HG03060 (cell line): ENCODE data around the gene RAPGEF4.
"Not testable (repeated sequence)": the region's sequence is repeated elsewhere in the genome, so short reads cannot be mapped to it uniquely, and the experiment has no call there.

Experiments
- ATAC-seq: cut with Tn5 transposase; IDR thresholded peaks from one replicate; pipeline ENCODE4 v1.9.1; 2021; ENCODE audit warnings: low read depth, moderate number of reproducible peaks; ENCODE audit not compliant: unreplicated experiment

RAPGEF4 gene

GRCh38 chr2:172770887-172771286 is 35.2 kb downstream of the RAPGEF4 start:
- ATAC-seq: no peak

DNA sequence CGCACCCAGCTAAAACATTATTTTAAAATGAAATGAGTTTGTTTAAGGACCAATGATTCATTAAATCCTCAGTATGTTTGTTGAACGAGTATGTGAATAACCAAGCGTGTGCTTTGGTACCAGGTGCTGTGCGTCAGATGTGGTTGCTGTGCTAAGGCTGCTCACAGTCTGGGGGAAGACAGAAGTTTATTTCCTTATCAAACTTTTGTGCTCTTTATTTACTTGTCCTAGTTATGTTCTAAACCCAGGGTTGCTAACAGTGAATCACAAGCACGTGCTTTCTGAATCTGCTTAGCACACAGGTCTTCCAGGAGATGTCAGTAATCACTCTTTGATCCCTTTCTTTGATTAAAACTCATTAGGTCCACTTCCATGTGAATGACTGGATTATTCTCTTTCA is 37.0 kb downstream of the RAPGEF4 start:
- no peak for ATAC-seq

- ATAC-seq: no peak
Measured at GRCh38 chr2:172774302-172774701, 38.7 kb downstream of the RAPGEF4 start.

DNA sequence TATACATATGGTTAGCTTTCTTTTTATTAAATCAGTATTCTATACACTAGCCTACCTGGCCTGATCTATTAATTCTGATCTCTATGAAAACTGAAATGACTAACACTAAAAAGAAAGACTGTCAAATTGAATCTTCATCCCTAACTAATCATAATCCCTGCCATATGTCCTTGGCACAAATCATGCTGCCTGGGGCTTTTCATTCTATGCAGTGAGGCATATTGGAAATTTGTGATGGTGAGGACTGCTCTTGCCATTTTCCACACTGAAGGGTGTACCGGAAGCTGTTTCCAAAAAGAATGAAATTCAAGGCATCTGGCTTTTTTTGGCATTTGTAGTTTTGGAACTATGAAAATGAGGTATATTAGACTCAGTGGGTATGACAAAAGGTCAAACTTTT is 39.7 kb downstream of the RAPGEF4 start:
- ATAC-seq: no peak

- no peak for ATAC-seq
Measured at GRCh38 chr2:172777431-172777830, 41.8 kb downstream of the RAPGEF4 start.

- ATAC-seq: no peak
Measured at GRCh38 chr2:172782506-172783164, 47.0 kb downstream of the RAPGEF4 start.

- no peak for ATAC-seq
Measured at GRCh38 chr2:172783165-172783898, 47.7 kb downstream of the RAPGEF4 start.

- ATAC-seq: no peak
Measured at GRCh38 chr2:172788871-172789270, 53.2 kb downstream of the RAPGEF4 start.

- no peak for ATAC-seq
Measured at GRCh38 chr2:172790404-172790803, 54.8 kb downstream of the RAPGEF4 start.

GRCh38 chr2:172791953-172792352 is 56.3 kb downstream of the RAPGEF4 start:
- no peak for ATAC-seq

GRCh38 chr2:172792711-172793110 is 57.1 kb downstream of the RAPGEF4 start:
- ATAC-seq: no peak

GRCh38 chr2:172803308-172803707 is 67.7 kb downstream of the RAPGEF4 start:
- not testable (repeated sequence) for ATAC-seq

DNA sequence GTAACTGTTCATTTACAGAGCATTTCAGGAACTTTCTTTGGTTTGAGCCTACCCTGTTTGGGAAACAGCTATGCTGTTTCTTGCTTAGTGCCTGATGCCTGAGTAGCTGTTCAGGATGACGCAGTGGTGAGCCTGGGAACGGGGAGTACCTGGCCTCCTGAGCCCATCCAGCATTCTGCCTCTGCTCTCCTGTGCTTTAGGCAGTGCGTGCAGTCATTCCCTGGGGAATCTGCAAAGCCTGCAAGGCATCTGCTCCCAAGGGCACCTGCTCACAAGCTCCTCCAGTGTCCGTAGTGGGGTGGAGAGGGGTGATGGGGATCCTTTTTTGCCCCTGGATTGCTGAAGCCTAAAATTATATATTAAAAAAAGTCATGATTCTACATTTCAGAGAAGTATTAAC is 68.8 kb downstream of the RAPGEF4 start:
- no peak for ATAC-seq

DNA sequence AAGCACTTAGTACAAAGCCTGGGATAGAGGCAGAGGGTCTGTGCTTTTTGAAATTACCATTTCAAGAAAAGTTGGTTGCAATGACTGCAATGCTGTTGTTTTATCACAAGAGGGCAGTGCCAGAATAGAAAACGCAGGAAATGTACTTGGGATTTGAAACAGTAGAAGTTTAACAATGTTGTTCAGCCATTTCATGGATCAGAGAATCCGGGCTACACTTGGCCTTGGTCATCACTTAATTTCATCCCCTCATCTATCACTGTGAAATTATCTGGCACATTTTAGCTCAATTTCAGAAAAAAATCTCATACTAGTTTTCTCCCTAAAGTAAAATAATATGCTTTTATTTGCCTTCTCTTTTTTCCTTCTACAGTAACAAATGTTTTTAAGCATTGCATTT is 70.8 kb downstream of the RAPGEF4 start:
- no peak for ATAC-seq

DNA sequence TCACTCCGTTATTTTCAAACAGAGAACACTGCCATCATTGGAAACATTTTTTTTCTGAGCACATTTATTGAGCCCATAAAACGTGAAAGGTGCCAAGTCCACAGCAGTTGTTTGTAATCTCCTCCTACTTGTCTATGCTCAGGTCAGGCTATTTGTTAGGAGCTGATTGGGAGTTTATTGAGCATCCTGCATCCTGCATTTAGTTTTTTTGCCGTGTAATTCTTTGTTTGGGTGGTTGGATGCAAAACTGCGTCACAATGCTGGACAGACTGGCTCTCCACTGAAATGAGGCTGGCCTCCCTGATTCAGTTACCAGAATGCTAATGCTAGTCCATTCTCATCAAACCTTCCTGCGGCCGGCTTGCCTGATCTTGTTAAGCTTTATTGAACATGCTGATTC is 71.4 kb downstream of the RAPGEF4 start:
- no peak for ATAC-seq

- ATAC-seq: no peak
Measured at GRCh38 chr2:172808156-172808555, 72.5 kb downstream of the RAPGEF4 start.

GRCh38 chr2:172811027-172811426 is 75.4 kb downstream of the RAPGEF4 start:
- no peak for ATAC-seq

- ATAC-seq: no peak
Measured at GRCh38 chr2:172812158-172812744, 76.6 kb downstream of the RAPGEF4 start.

DNA sequence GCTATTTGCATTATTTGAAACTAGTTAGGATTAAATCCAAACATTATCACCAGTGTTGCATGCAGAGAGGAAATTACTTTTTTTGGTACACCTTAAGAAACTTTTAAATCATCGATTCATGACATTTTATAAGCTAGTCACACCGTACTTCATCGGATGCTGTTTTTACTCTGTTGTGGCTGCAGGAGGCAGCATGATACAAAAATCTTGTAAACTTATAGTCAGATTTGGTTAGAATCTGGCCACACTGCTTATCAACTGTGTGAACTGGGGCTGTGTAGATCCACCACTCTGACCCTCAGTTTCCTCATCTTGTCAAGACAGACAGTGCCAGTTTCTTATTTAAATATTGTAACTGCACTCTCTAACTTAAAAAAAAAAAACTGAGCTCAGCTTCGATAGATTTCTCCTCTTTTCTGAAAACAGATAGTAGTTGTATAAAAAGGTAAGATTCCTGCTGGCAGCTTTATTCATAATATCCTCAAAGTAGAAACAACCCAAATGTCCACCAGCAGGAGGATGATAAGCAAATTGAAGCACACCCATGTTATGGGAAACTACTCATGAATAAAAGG is 77.8 kb downstream of the RAPGEF4 start:
- ATAC-seq: no peak

DNA sequence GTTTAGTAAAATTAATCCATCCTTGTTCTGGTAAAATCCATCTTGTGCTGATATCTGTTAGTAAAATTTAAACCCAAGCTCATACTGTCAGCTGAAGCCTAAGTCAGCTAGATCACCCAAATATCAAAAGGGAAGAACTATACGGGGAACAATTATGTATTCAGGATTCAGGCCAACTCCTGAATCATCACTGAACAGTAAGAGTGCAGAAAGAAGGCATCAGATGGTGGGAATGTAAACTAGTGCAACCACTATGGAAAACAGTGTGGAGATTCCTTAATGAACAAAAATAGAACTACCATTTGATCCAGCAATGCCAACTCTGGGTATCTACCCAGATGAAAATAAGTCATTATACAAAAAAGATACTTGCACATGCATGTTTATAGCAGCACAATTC is 81.8 kb downstream of the RAPGEF4 start:
- ATAC-seq: no peak

DNA sequence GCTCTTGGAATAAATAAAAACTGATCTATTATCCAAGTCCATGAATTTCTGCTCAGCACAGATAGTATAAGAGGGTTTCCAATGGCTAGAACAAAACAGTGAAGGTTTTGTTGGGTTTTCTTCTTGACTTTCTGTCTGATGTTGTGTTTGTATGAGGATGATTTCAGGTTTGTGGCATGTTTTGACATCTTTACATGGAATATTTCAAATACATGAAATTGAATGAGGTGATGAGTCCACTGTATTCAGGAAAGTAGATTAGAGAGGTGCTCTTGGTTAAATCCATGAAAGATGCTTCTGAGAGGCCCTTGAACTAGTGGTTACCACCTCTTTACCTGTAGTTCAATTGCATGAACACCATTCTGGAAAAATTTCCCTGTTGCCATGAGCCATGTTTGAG is 84.3 kb downstream of the RAPGEF4 start:
- no peak for ATAC-seq
